HFFc6 (cell line): ENCODE measurements around the gene SSBP3. TPM values are rescaled to one million over a fixed set of nuclear protein-coding genes. Genes with fewer than 3 reads are reported as not detected.

ENCODE experiments used
- DNase-seq: peaks from one replicate; pipeline ENCODE4 v3.0.0-alpha.2; 2018
- H3K27ac Mint-ChIP-seq: 2 replicates; pipeline ENCODE4 v1.8.0; 2020; ENCODE audit warnings: mild to moderate bottlenecking, mixed read lengths
- H3K27me3 Mint-ChIP-seq: 2 replicates; pipeline ENCODE4 v1.8.0; 2021; ENCODE audit warnings: mild to moderate bottlenecking, moderate library complexity, mixed read lengths; ENCODE audit not compliant: insufficient read depth
- H3K36me3 Mint-ChIP-seq: 2 replicates; pipeline ENCODE4 v1.8.0; 2021; ENCODE audit warnings: low read depth, mixed read lengths
- H3K4me1 Mint-ChIP-seq: 2 replicates; pipeline ENCODE4 v1.8.0; 2020; ENCODE audit warnings: low read depth, mixed read lengths
- H3K4me3 Mint-ChIP-seq: 2 replicates; pipeline ENCODE4 v1.8.0; 2020; ENCODE audit warnings: mild to moderate bottlenecking, moderate library complexity, mixed read lengths
- H3K9me3 Mint-ChIP-seq: 2 replicates; pipeline ENCODE4 v1.8.0; 2020; ENCODE audit warnings: mild to moderate bottlenecking, mixed read lengths
- CTCF ChIP-seq: fragments of 200-600 bp; sonication (generic); IDR thresholded peaks from 2 replicates; pipeline ENCODE4 v1.5.0; 2021; ENCODE audit warnings: antibody characterized with exemption, mild to moderate bottlenecking
- total RNA-seq, 6 experiments: library from RNA; stranded (reverse); fragmentation: NEBNext Ultra II Directional; extraction: Animal tissue kit (Norgen Biotek cat#: 25700); gene quantifications; 2 replicates in 1 of 6; 3 replicates in 5 of 6; pipeline ENCODE4 v1.2.3, GENCODE V29; 2021

SSBP3 gene
- total RNA-seq, 6 experiments from 2014 or later = 42.3 to 72.2 (median 58.1) TPM

GRCh38 chr1:54358503-54359168, 47.6 kb downstream of the SSBP3 start:
- TF ChIP-seq CTCF = no peak
- no peaks in the 10 kb centered on the region for H3K9me3 Mint-ChIP-seq

GRCh38 chr1:54357967-54358366, 48.2 kb downstream of the SSBP3 start:
- TF ChIP-seq CTCF = no peak
- Mint-ChIP-seq H3K4me3 (no peak overlapping the region), H3K9me3 (no peaks in the 10 kb centered on the region), H3K27me3 (peaks cover 2% of the 10 kb centered on the region), H3K4me1 (peaks cover 31% of the 10 kb centered on the region), H3K27ac (no peak overlapping the region), H3K36me3 (no peaks in the 10 kb centered on the region; the same call in 1 of the 2 replicates)
- no peak for DNase-seq

More at GRCh38 chr1:54358503-54359168, 47.6 kb downstream of the SSBP3 start:
- H3K4me1 Mint-ChIP-seq = peaks cover 33% of the 10 kb centered on the region
- H3K36me3 Mint-ChIP-seq = no peaks in the 10 kb centered on the region; the same call in 1 of the 2 replicates
- no peak overlapping the region for H3K4me3 Mint-ChIP-seq
- H3K27ac Mint-ChIP-seq = no peak overlapping the region
- peaks cover 2% of the 10 kb centered on the region for H3K27me3 Mint-ChIP-seq
- no peak for DNase-seq

- Mint-ChIP-seq H3K9me3 (no peaks in the 10 kb centered on the region), H3K27ac (no peak overlapping the region), H3K4me1 (peaks cover 39% of the 10 kb centered on the region), H3K36me3 (no peaks in the 10 kb centered on the region; the same call in 1 of the 2 replicates), H3K4me3 (no peak overlapping the region), H3K27me3 (peaks cover 2% of the 10 kb centered on the region)
- no peak for DNase-seq
- TF ChIP-seq CTCF = no peak
Observed at GRCh38 chr1:54356680-54357147, 49.5 kb downstream of the SSBP3 start.

- Mint-ChIP-seq H3K36me3 (no peaks in the 10 kb centered on the region; the same call in 1 of the 2 replicates), H3K4me3 (no peak overlapping the region), H3K27me3 (peaks cover 2% of the 10 kb centered on the region), H3K9me3 (no peaks in the 10 kb centered on the region), H3K4me1 (peaks cover 45% of the 10 kb centered on the region), H3K27ac (no peak overlapping the region)
- TF ChIP-seq CTCF = no peak
- no peak for DNase-seq
Observed at GRCh38 chr1:54355931-54356679, 50.1 kb downstream of the SSBP3 start.

- Mint-ChIP-seq H3K36me3 (no peaks in the 10 kb centered on the region; the same call in 1 of the 2 replicates), H3K9me3 (no peaks in the 10 kb centered on the region), H3K4me3 (no peak overlapping the region), H3K4me1 (peaks cover 41% of the 10 kb centered on the region), H3K27me3 (peaks cover 2% of the 10 kb centered on the region), H3K27ac (no peak overlapping the region)
- no peak for DNase-seq
- no peak for TF ChIP-seq CTCF
Observed at GRCh38 chr1:54354899-54355298, 51.3 kb downstream of the SSBP3 start.
